ENCODE data around the gene EEF1E1. TPM values are rescaled to one million over a fixed set of nuclear protein-coding genes. Genes with fewer than 3 reads are reported as not detected.
"Not testable (repeated sequence)": the region's sequence is repeated elsewhere in the genome, so short reads cannot be mapped to it uniquely, and the experiment has no call there.

Gene EEF1E1
- polyA plus RNA-seq, 3 donors: 63.2 to 68.2 (median 64.8) TPM

- no peak for DNase-seq (ENCODE audit: low read depth in 3 of 3, low spot score in 2 of 3)
Observed at GRCh38 chr6:8064638-8065518, 37.5 kb downstream of the EEF1E1 start.

DNA sequence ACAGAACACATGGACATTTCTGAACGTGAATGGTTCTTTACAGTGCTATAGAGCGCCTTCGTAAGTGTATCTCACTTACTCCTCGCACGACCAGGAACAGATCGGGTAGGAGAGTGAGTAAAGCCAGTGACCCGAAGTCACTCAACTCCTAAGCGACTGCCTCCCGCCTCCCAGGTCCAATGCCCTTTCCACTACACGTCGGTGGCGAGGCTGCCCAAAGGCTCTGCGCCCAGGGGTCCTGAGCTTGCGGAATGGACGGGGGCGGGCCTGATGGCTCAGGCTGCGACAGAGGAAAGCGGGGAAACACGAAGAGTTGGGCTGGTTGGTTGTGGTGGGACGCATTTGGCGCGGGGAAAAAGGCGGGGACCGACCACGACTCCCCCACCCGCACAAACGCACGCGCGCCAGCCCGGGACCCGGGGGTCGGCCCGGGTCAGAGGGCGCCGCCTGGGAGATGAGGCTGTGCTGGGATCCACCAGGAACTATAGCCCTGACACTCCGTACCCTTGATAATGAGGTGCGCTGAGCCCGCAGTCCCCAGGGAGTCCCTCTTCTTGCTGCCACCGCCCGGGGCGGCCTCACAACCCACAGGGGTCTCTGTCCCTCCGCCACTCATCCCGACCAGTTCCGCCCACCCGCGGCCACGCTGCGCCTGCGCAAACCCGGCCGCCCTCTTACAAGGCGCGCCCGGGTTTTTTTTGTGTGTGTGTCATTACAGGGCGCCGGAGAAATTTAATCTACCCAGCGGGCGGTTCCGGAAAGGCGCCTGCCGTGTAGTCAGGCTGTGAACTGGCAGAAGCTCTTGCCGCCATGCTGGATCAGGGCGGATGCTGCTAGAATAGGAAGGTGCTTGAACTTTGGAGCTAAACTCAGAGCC lies 38.3 kb downstream of the EEF1E1 start, which contains the start of gene BLOC1S5:
BLOC1S5 (minus strand) TSS at position 629 of the 877 bp plus-strand sequence; CDS start at position 616, 13 bp downstream.
- peak; percentile 88 to 98 (median 97) for DNase-seq (ENCODE audit: low read depth in 3 of 3, low spot score in 2 of 3)

DNA sequence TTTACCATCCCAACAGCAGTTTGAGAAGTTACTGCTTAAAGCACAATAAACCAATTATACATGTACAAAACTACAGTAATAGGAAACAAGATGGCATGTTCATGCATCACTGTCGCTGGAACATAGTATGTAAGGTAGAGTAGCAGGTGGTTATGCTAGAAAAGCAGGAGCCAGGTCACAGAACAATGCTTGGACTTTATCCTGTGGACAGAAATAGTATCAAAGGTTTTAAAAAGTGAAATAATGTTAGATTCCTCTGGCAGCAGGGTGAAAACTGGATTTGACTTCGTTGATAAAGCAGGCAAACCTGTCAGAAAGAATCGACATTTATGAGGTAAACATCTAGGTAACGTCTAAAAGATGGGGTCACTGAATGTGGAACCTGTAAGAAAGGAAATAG lies 40.6 kb downstream of the EEF1E1 start:
- no peak for DNase-seq (ENCODE audit: low read depth in 3 of 3, low spot score in 2 of 3)

DNA sequence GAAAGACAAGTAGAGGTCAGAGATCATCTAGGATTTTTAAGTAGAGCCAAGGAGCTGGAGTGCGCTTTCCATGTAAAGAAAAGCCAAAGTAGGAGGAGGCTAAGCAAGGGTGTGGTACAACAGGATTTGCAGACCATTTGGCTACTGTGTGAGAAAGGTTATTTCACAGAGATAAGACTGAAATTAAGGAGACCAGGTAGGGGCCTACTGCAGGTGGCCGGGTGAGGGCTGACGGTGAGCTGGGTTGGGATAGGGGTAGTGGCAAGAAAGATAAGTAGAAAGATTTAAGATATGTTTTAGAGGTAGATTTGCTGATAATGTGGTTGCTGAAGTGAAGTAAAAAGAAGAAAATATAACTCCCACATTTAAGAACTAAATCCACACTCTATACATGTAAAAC lies 42.0 kb downstream of the EEF1E1 start:
- DNase-seq (ENCODE audit: low read depth in 3 of 3, low spot score in 2 of 3): no peak

DNA sequence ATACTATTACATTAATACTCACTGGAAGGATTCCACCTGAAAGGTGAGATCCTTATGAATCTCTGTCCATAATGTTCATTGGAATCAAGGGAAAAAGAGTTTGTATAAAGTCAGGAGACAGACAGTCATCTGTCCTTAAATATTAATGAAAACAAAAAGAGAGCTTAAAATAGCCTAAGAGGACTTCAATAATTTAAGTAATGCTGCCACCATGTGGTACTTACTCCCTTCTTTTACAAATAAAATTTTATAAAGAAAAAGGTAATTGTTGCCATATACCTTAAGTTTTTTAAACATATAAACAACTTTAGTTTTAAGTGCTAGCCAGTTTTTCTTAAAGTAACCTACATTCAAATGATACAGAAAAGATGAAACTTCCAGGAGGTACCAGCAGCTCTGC lies 43.2 kb downstream of the EEF1E1 start:
- DNase-seq (ENCODE audit: low read depth in 3 of 3, low spot score in 2 of 3): no peak

DNA sequence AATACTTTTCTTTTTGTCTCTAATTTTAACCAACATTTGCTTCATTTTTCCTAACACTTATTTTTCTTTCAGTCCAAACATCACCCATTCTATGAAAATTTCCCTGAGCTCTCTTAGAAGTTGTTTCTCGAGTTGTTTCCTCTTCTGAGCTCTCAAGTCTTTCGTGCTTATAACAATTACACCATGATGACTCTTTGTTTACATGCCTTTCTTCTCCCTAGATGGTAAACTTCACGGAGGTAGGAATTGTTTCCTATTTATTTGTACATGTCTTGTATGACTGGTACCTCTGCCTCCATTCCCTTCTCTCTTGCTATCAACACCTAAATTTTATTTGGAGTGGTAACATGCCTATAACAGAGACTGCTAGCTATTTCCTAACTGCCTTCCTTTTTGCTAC lies 44.6 kb downstream of the EEF1E1 start:
- no peak for DNase-seq (ENCODE audit: low read depth in 3 of 3, low spot score in 2 of 3)

- no peak for DNase-seq (ENCODE audit: low read depth in 3 of 3, low spot score in 2 of 3)
Observed at GRCh38 chr6:8057263-8057662, 45.1 kb downstream of the EEF1E1 start.

- DNase-seq (ENCODE audit: low read depth in 3 of 3, low spot score in 2 of 3): no peak
Observed at GRCh38 chr6:8054276-8054675, 48.1 kb downstream of the EEF1E1 start.

GRCh38 chr6:8047541-8048292 lies 54.6 kb downstream of the EEF1E1 start:
- DNase-seq (ENCODE audit: low read depth in 3 of 3, low spot score in 2 of 3): no peak

- DNase-seq (ENCODE audit: low read depth in 3 of 3, low spot score in 2 of 3): not testable (repeated sequence)
Observed at GRCh38 chr6:8045769-8046168, 56.6 kb downstream of the EEF1E1 start.

GRCh38 chr6:8043221-8043620 lies 59.1 kb downstream of the EEF1E1 start:
- no peak for DNase-seq (ENCODE audit: low read depth in 3 of 3, low spot score in 2 of 3)

GRCh38 chr6:8041913-8042583 lies 60.3 kb downstream of the EEF1E1 start:
- DNase-seq (ENCODE audit: low read depth in 3 of 3, low spot score in 2 of 3): no peak

GRCh38 chr6:8034107-8034506 lies 68.2 kb downstream of the EEF1E1 start:
- not testable (repeated sequence) for DNase-seq (ENCODE audit: low read depth in 3 of 3, low spot score in 2 of 3)

- DNase-seq (ENCODE audit: low read depth in 3 of 3, low spot score in 2 of 3): no peak
Observed at GRCh38 chr6:8030920-8031319, 71.4 kb downstream of the EEF1E1 start.

Other genes starting within 250 kb of the EEF1E1 start
- 100 to 1,000 TPM in 1 of 3 donors, 10 to 100 TPM in 2; 91.6 to 102 (median 91.9) TPM for gene TXNDC5, start 191.8 kb downstream of the EEF1E1 start, polyA plus RNA-seq (ENCODE audit: insufficient read length in 3 of 3)
- 10 to 100 TPM; 33.4 to 37.3 (median 35.3) TPM for gene BLOC1S5, start 38.2 kb downstream of the EEF1E1 start, polyA plus RNA-seq (ENCODE audit: insufficient read length in 3 of 3)